Stomach (tissue), 4 donors: Measurements from ENCODE around the gene SCAP.

Experiments
- CTCF ChIP-seq, 7 experiments: fragments of 450-650 bp in 4 of 7; fragments of 200-600 bp in 3 of 7; sonication (generic) in 3 of 7; IDR thresholded peaks; one replicate each; pipeline ENCODE4 v1.5.1; 2016 to 2019; ENCODE audit warnings: antibody characterized with exemption in 7 of 7, control low read depth in 2 of 7, mild to moderate bottlenecking in 1 of 7
- POLR2A ChIP-seq, 4 donors: fragments of 450-650 bp; IDR thresholded peaks; one replicate each; pipeline ENCODE4 v1.6.1; 2016; ENCODE audit warnings: antibody characterized with exemption in 4 of 4, control low read depth in 2 of 4, mild to moderate bottlenecking in 1 of 4, moderate library complexity in 1 of 4
- POLR2AphosphoS5 ChIP-seq, 3 donors: sonication (generic); formaldehyde crosslinking; IDR thresholded peaks; one replicate each; pipeline ENCODE4 v1.6.1; 2016; ENCODE audit warnings: antibody characterized with exemption in 3 of 3

- no peak for TF ChIP-seq CTCF (IDR thresholded peaks at IDR 0.05)
- TF ChIP-seq POLR2AphosphoS5 (IDR thresholded peaks at IDR 0.05): no peak
- TF ChIP-seq POLR2A (IDR thresholded peaks at IDR 0.05): no peak
Observed at GRCh38 chr3:47416041-47416440, 59.7 kb downstream of the SCAP start.
